Right renal cortex interstitium (tissue), 3 donors: Measurements from ENCODE around the gene EDARADD. TPM values are rescaled to one million over a fixed set of nuclear protein-coding genes. Genes with fewer than 3 reads are reported as not detected.
"Not testable (repeated sequence)": the region's sequence is repeated elsewhere in the genome, so short reads cannot be mapped to it uniquely, and the experiment has no call there.

Source experiments
- DNase-seq, 3 donors: peaks; one replicate each; pipeline ENCODE4 v3.0.0-alpha.2; 2013; ENCODE audit warnings: low read depth in 3 of 3, low spot score in 2 of 3
- polyA plus RNA-seq, 3 donors: library from polyadenylated mRNA; unstranded; fragments of 120-200 nt; gene quantifications; one replicate each; pipeline ENCODE4 v1.2.1, GENCODE V29; 2013; ENCODE audit not compliant: insufficient read length in 3 of 3

The EDARADD gene
- polyA plus RNA-seq, 3 donors: 7.0 to 7.8 (median 7.6) TPM

DNA sequence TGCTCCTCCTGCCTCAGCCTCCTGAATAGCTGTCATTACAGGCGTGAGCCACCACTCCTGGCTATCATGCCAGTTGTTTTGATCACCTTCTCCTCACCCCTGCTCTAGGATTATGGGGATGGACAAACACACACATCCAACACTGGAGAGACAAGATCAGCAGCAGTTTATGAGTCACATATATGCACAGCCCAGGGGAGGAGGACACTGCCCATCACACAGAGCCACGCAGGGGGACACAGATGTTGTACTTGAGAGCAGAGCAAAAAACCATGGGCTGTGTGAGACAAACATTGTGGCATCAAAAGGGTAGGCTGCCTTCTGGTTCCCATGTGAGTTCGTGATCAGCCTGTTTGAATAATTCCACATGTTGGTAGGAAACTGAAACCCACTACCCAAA, 32.1 kb downstream of the EDARADD start:
- no peak for DNase-seq

DNA sequence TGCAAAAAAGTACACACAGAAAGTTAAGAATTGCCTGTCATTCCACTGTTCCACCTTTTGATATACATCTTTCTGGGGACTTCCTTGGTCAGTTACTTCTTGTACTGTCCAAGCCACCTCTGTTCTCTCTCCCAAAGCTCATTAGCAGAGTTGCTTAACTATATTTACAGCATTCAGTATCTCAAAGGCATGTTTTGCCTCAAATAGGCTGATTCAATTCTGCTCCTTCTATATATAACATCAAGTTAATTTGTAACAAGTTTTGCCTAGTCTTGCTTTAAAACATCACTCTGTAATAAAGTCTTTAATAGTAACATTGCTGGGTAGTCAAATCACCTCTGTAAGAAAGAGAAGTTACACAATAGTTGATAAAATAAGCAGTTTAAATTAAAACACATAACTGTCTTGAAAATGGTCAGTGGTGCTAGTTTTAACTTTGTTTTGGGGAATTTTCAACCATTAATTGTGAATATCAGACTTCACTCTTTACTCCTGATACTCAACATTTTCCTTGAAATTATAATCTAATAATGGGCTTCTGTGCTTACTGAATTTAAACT, 35.7 kb downstream of the EDARADD start:
- no peak for DNase-seq

DNA sequence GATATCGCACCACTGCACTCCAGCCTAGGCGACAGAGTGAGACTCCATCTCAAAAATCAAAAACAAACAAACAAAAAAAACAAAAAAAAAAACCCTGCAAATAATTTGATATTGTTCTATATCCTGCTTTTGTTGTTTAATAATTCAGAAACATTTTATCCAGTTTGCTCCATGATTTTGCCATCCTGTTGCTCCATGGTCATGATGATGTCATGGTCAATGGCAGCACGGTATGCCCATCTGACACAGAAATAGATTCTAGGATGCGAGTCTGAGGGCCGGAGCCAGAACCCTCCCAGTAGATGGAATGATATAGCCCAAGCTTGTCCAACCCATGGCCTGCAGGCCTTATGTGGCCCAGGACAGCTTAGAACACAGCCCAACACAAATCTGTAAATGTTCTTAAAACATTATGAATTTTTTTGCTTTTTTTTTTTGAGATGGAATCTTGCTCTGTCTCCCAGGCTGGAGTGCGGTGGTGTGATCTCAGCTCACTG, 39.8 kb downstream of the EDARADD start:
- DNase-seq: no peak

DNA sequence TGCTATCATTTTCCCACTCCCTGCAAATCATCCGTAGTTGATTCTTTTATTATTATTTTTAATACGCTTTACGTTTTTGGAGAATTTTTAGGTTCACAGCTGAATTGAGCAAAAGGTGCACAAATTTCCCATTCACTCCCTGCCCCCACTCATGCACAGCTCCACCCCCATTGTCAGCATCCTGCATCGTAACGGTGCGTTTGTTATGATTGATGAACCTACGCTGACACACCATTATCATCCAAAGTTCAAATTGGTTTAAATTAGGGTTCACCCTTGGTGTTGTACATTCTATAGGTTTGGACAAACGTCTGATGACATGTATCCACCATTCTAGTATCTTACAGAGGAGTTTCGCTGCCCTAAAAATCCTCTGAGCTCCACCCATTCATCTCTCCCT, 44.5 kb downstream of the EDARADD start:
- DNase-seq: no peak

DNA sequence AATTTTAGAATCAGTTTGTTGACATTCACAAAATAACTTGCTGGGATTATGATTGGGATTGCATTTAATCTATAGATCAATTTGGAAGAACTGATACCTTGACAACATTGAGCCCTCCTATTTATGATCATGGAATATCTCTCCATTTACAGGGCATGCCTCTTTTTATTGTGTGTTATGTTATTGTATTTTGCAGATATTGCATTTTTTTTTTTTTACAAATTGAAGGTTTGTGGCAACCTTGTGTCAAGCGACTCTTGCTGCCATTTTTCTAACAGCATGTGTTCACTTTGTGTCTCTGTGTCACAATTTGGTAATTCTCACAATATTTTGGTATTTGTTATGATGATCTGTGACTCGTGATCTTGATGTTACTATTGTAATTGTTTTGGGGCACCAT, 46.3 kb downstream of the EDARADD start:
- DNase-seq: no peak

DNA sequence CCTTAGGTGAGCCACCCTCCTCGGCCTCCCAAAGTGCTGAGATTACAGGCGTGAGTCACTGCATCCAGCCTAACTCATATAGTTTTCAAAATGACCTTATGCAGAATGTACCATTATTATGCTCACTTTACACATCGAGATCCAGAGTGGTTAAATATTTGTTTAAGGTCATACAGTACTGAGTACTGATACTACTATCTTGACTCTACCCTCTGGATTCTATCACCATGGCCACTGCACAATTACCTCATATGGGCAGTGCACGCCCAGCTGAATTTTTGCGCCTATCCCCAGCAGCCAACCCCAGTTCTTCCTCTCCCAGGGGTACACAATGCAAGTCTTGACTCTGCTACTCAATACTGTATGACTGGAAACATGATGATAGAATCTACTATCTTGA, 56.7 kb downstream of the EDARADD start:
- DNase-seq: no peak

DNA sequence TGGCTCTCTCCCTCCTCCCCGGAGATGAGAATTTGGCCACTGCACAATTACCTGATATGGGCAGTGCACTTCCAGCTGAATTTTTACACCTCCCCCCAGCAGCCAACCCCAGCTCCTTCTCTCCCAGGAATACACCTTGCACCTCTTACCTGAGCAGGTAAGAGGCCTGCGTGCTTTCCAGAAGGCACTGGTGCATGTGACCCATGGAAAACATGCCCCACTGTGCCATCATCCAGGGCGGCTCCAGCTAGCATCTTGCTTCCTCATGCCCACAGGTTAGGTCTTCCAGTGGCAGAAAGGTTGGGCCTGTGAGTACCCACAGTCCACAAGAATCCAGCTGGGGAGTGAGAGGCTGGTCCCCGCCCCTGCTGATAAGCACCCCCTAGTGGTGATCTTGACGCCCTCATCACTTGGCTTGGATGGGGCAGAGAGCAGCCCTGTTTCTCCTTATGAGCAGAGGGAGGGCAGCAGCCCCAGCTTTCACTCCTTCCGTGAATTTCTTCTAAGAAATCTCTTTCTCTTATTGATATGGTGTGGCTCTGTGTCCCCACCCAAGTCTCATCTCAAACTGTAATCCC, 57.8 kb downstream of the EDARADD start:
- DNase-seq: no peak

DNA sequence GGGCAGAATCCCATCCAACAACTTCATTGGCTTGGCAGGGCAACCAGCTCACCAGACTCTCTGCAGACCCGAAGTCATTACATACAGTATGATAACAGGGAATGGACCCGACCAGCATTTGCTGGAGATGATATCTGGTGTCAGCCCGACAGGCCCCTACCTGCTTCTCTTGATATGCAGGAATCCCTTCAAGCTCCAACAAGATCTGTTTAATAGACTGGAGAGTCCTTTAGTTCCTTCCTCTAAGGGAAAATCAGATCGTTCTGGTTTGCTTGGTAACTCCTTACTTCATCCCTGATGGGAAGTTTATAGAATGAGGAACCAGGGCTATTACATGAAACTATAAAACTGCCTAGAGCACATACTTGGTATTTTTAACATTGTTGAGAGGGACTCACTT, 61.2 kb downstream of the EDARADD start:
- no peak for DNase-seq

DNA sequence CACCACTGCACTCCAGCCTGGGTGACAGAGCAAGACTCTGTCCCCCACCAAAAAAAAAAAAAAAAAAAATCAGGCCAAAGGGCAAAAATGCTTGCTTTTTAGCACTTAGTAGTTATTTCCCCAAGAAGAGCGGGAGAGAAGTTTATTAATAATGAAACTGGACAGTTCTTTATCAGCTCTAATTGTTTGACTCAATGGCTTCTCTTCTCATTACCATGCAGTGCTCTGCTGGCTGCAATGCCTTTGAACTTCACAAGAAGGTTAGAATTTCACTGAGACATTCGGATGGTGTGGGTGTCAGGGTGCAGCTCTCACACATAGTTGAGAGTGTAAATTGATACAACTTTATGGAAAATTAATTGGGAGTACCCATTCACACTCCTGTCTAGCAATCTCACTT, 63.7 kb downstream of the EDARADD start:
- no peak for DNase-seq

DNA sequence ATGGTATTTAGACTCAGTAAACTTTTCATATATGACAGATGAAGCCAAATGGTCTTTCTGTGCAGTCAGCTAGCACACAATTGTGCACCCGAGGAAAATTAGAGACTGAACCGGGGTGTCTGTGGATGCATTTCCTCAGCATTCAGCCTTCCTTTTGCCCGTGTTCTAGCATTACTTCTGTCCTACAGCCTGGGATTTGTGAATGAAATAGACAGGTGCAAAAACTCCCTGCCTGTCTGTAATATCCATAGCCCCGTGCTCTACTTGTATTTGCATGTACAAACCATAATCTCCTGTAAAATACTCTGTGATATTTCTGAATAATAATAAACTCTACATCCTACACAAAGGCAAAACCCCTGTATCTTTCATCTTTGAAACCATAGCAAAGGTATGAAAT, 64.9 kb downstream of the EDARADD start:
- DNase-seq: no peak

DNA sequence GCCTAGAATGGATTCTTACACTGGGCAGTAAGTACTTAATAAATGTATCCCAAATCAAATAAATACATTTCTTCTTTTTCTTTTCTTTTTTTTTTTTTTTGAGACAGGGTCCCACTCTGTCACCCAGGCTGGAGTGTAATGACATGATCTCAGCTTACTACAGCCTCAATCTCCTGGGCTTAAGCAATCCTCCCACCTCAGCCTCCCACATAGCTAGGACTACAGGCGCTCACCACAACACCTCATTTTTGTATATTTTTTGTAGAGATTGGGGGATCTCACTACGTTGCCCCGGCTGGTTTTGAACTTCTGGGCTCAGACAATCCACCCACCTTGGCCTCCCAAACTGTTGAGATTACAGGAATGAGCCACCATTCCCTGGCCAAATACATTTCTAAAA, 66.0 kb downstream of the EDARADD start:
- no peak for DNase-seq

DNA sequence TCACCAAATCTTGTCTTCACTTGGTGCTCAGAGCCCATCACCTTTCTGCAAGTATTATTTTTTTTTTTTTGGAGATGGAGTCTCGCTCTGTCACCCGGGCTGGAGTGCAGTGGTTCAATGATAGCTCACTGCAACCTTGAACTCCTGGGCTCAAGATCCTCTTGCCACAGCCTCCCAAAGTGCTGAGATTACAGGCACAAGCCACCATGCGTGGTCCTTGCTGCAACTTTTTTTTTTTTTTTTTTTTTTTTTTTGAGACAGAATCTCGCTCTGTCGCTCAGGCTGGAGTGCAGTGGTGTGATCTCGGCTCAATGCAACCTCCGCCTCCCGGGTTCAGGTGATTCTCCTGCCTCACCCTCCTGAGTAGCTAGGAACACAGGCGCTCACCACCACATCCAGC, 70.1 kb downstream of the EDARADD start:
- DNase-seq: not testable (repeated sequence)

DNA sequence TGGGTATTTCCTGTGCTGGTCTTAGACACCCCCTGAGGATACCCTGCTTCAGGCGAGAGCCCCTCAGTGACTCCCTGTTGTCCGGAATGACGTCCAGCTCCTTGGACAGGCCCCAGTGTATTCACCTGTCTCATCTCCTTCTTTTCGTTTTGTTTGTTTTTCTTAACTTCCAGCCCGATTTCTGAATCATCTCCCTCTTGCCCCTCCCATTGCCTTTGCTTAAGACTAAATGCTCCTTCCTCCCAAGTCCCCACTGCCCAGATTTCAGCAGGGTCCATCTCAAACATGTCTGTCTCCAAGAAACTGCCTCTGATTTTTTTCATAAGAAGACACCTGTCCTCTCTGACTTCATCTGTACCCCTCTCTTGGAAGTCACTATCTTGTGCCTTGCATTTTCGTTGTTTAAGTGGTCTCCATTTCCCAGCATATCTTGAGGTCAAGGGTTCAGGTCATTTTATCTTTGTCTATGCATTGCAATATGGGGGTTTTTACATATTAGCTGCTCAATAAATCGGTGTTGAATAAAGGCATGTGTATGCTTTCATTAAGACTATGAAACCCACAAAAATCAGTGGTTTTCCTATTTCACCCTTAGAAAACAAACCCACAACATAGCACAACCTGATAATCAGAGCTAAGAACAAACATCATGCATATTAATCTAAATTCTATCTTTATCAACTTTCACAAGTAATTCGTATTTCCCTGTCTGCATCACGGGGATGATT, 71.3 kb downstream of the EDARADD start:
- no peak for DNase-seq

DNA sequence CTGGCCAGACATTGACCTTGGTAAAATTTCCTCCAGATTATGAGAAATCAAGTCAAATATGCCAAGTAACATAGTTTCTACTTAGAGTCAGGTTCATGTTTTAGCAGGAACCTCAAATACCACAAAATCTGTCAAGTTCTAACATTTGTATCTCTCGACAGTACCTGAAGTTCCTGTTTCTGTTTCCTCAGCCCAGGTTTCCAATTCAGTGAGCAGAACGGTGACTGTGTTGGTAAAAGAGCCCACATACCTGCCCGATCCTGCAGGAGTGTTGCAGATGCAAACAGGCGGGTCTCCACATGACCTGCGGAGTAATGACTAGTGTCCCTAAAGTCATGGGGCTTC, 71.8 kb downstream of the EDARADD start:
- no peak for DNase-seq

DNA sequence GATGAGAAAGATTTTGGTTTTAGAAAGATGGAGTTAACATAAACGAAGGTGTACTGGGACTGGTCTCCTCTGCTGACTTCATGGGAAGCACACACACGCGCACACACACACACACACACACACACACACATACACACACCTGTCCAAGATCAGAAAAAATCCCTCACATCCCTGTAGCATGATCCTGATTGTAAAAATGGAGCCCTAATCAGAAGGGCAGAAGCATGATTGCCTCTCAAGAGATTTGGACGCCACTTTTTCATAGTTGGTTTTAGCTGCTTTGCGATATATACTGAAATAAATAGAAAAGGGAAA, 73.2 kb downstream of the EDARADD start:
- no peak for DNase-seq

DNA sequence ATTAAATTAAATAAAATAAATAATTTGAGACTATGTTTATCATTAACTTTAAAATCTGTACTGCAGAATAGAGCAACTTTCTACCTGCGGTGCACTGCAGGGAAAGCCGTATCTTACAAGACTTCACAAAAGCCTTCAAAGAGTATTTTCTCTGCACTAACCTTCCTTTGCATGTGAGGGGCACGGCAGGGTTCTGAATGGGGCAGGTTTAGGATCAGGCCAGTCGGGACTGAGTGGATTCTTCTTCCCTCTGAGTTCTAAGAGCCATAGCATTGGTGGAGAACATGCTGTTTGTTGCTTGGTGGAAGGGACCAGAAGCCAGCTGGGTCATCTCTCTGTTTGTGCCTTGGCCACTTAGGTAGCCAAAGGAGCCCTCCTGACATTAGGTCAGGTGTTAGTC, 74.5 kb downstream of the EDARADD start:
- no peak for DNase-seq

DNA sequence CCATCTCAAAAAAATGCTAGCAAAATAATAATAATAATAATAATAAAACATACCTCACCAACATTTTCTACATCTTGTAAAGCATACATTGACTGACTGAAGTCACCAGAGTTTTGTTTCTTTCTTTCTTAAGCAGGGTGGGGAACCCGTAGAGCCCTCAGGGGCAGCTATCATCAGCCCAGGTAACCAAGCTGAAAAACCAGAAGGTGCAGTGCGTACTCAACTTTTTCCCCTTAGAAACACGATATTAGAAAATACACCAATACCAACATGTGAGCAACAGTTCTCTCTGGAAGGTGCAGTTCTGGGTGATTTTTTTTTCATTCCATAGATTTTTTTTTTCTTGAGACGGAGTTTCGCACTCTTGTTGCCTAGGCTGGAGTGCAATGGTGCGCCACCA, 75.4 kb downstream of the EDARADD start:
- no peak for DNase-seq

DNA sequence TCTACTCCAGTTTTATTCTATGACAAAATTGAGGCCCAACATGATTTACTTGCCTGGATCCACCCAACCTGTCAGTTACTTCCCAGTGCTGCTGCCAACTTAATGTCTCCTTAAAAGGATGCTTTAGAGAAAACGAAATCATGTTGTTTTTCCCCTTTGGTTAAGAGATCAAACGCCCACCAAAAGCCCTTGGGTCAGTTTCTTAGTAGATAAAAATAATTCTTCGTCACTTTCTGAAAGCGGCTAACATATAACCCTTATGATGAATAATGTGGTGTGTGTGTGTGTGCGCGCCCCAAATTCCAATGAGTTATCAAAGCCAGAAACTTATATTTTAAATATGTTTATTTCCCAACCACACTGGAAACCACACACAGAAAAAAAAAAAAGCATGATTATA, 77.0 kb downstream of the EDARADD start:
- no peak for DNase-seq

DNA sequence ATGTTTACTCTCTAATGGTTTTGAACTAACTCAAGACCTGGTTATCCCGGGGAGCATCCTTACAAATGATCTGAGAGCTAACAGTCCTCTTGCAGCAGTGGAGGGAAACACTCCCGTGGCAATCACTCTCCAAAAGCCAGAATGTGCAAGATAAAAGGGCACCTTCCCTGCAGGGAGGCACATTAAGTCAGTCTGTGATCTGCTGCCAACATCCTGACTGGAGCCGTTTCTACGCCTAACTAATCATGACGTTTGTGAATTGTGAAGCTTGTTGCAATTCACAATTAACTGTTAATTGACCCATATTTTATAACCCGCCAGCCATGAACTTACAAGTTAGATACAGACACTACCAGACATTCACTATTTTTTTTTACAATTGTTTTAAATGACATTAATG, 77.6 kb downstream of the EDARADD start:
- DNase-seq: no peak

DNA sequence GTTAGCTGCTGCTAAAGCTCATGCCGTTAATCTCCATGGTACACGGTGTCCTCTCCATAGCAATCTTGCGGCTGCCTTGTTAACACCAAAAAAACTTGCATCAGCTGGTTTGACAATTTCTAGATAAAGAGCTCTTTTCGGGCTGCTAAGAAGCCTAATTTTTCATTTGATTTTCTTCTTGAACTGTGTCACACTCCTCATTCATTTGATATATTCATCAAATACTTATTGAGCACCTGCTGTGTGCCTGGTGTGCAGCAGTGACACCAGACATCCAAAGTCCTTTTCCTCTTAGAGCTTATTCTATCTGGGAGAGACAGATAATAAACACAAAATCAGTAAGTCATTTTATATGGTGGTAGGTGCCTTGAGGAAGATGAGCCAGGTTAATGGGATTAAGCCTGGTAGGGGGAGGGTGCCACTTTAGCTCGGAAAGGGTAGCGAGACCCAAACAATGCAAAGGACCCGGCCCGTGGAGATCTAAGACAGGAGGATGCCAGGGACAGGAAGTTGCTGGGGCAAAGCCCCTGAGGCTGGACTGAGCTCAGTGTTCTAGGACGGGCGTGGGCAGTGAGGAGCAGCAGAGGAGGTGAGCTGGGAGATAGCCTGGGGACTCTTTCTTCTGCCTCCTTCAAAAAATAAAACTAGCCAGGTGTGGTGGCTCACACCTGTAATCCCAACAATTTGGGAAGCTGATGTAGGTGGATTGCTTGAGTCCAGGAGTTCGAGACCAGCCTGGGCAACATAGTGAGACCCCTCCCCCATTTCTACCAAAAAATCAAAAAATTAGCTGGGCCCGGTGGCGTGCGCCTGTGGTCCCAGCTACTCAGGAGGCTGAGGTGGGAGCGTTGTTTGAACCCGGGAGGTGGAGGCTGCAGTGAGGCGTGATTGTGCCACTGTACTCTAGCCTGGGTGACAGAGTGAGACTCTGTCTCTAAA, 79.0 kb downstream of the EDARADD start:
- DNase-seq: no peak

DNA sequence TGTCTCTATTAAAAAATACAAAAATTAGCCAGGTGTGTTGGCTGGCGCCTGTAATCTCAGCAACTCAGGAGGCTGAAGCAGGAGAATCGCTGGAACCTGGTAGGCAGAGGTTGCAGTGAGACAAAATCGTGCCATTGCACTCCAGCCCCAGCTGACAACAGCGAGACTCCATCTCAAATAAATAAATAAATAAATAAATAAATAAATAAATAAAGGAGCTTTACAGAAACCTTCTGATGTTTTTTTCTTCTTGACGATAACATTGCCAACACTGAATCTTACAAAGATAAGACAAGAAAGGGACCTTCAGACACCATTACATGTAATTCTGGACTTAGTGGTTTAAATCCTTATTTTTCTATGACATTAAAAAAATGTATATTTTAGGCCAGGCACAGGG, 81.9 kb downstream of the EDARADD start:
- no peak for DNase-seq
